Measurements from ENCODE around the gene PIP5K1B.

PIP5K1B gene

GRCh38 chr9:68808338-68808890 is 103.4 kb downstream of the PIP5K1B start:
- no peak overlapping the region for H3K4me3 ChIP-seq (ENCODE audit: low read depth, low read length)
- no peak overlapping the region for H2AFZ ChIP-seq (ENCODE audit: low read length, unreplicated experiment)
- H3K79me2 ChIP-seq (ENCODE audit: control insufficient read depth, insufficient read depth, low read length, unreplicated experiment), result no peaks in the 10 kb centered on the region
- peaks cover 47% of the 10 kb centered on the region for H3K27me3 ChIP-seq (ENCODE audit: insufficient read depth, low read length)
- no peak overlapping the region for H3K27ac ChIP-seq (ENCODE audit: low read depth, low read length)
- H3K36me3 ChIP-seq (ENCODE audit: insufficient read depth, low read length), result no peaks in the 10 kb centered on the region
- H3K4me1 ChIP-seq (ENCODE audit: control insufficient read depth, insufficient read depth, low read length, unreplicated experiment), result no peaks in the 10 kb centered on the region

GRCh38 chr9:68817079-68817875 is 112.2 kb downstream of the PIP5K1B start:
- no peak overlapping the region for H3K4me3 ChIP-seq (ENCODE audit: low read depth, low read length)
- no peak overlapping the region for H3K27ac ChIP-seq (ENCODE audit: low read depth, low read length)
- H3K36me3 ChIP-seq (ENCODE audit: insufficient read depth, low read length), result no peaks in the 10 kb centered on the region
- no peaks in the 10 kb centered on the region for H3K79me2 ChIP-seq (ENCODE audit: control insufficient read depth, insufficient read depth, low read length, unreplicated experiment)
- peaks cover 21% of the 10 kb centered on the region for H3K27me3 ChIP-seq (ENCODE audit: insufficient read depth, low read length)
- H2AFZ ChIP-seq (ENCODE audit: low read length, unreplicated experiment), result no peak overlapping the region
- H3K4me1 ChIP-seq (ENCODE audit: control insufficient read depth, insufficient read depth, low read length, unreplicated experiment), result no peaks in the 10 kb centered on the region

DNA sequence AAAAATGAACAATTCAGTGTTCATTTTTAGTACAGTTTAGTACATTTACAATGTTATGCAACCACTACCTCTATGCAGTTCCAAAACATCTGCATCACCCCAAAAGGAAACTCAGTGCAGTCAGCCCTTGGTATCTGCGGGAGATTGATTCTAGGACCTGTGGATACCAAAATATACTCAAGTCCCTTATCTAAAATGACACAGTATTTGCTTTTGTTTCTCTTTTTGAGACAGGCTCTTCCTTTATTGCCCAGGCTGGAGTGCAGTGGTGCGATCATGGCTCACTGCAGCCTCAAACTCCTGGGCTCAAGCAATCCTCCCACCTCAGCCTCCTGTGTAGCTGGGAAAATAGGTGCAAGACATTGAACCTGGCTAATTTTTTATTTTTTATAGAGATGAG is 114.0 kb downstream of the PIP5K1B start:
- no peak overlapping the region for H2AFZ ChIP-seq (ENCODE audit: low read length, unreplicated experiment)
- no peak overlapping the region for H3K4me3 ChIP-seq (ENCODE audit: low read depth, low read length)
- no peaks in the 10 kb centered on the region for H3K4me1 ChIP-seq (ENCODE audit: control insufficient read depth, insufficient read depth, low read length, unreplicated experiment)
- H3K27me3 ChIP-seq (ENCODE audit: insufficient read depth, low read length), result peaks cover 33% of the 10 kb centered on the region
- no peak overlapping the region for H3K27ac ChIP-seq (ENCODE audit: low read depth, low read length)
- no peaks in the 10 kb centered on the region for H3K79me2 ChIP-seq (ENCODE audit: control insufficient read depth, insufficient read depth, low read length, unreplicated experiment)
- H3K36me3 ChIP-seq (ENCODE audit: insufficient read depth, low read length), result no peaks in the 10 kb centered on the region

- no peaks in the 10 kb centered on the region for H3K4me1 ChIP-seq (ENCODE audit: control insufficient read depth, insufficient read depth, low read length, unreplicated experiment)
- no peaks in the 10 kb centered on the region for H3K36me3 ChIP-seq (ENCODE audit: insufficient read depth, low read length)
- no peak overlapping the region for H3K27ac ChIP-seq (ENCODE audit: low read depth, low read length)
- no peak overlapping the region for H3K4me3 ChIP-seq (ENCODE audit: low read depth, low read length)
- H3K79me2 ChIP-seq (ENCODE audit: control insufficient read depth, insufficient read depth, low read length, unreplicated experiment), result no peaks in the 10 kb centered on the region
- H3K27me3 ChIP-seq (ENCODE audit: insufficient read depth, low read length), result peaks cover 54% of the 10 kb centered on the region
- no peak overlapping the region for H2AFZ ChIP-seq (ENCODE audit: low read length, unreplicated experiment)
Observed at GRCh38 chr9:68821911-68822310, 116.9 kb downstream of the PIP5K1B start.

GRCh38 chr9:68822596-68823165 is 117.6 kb downstream of the PIP5K1B start:
- no peaks in the 10 kb centered on the region for H3K79me2 ChIP-seq (ENCODE audit: control insufficient read depth, insufficient read depth, low read length, unreplicated experiment)
- no peaks in the 10 kb centered on the region for H3K36me3 ChIP-seq (ENCODE audit: insufficient read depth, low read length)
- no peak overlapping the region for H3K27ac ChIP-seq (ENCODE audit: low read depth, low read length)
- peaks cover 58% of the 10 kb centered on the region for H3K27me3 ChIP-seq (ENCODE audit: insufficient read depth, low read length)
- no peak overlapping the region for H3K4me3 ChIP-seq (ENCODE audit: low read depth, low read length)
- H3K4me1 ChIP-seq (ENCODE audit: control insufficient read depth, insufficient read depth, low read length, unreplicated experiment), result no peaks in the 10 kb centered on the region
- H2AFZ ChIP-seq (ENCODE audit: low read length, unreplicated experiment), result no peak overlapping the region

- Histone ChIP-seq H3K27ac (ENCODE audit: low read depth, low read length) (no peak overlapping the region), H3K79me2 (ENCODE audit: control insufficient read depth, insufficient read depth, low read length, unreplicated experiment) (no peaks in the 10 kb centered on the region), H3K4me1 (ENCODE audit: control insufficient read depth, insufficient read depth, low read length, unreplicated experiment) (no peaks in the 10 kb centered on the region), H3K27me3 (ENCODE audit: insufficient read depth, low read length) (peaks cover 54% of the 10 kb centered on the region), H3K36me3 (ENCODE audit: insufficient read depth, low read length) (no peaks in the 10 kb centered on the region), H3K4me3 (ENCODE audit: low read depth, low read length) (no peak overlapping the region), H2AFZ (ENCODE audit: low read length, unreplicated experiment) (no peak overlapping the region)
Observed at GRCh38 chr9:68825762-68826472, 120.9 kb downstream of the PIP5K1B start.

DNA sequence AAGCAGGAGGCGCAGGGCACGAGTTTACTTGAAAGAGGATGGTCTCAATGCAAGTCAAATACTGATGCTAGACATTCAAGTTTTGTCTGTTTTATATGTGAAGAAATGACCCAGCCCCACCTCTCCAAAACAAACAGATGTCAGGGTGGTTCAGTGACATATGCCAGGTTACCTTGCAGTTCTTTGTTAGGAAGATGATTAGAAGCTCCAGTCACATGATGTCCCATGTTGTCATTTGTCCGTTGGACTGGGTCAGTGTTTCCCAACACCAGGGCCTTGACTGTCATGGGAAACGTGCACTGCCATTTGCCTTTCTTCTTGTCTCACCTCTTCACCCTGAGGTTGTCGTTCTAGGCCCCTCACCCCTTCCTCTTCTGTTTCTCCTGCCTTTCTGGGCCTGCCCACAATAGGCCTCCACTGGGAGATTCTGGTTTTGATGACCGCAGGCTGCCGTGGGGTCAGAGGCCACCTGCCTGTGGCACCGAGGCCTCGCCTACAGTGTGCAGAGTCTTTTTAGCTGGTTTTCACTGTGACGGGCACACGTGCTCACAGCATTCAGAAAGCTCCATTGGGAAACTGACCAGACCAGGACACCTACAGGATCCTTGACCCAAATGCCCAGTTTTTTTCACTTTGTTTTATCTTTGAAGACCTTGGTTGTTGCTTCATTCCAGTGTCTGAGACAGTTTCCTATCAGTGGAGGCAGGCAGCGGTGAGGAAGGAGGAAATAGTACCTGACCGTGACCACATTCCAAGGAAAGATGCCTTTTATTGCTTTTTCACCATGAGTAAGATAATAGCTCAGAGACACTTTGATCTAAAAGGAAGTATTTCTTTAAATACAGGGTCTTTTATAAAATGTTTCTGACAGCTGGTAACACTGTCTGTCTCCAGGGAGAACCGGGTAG is 123.1 kb downstream of the PIP5K1B start:
- Histone ChIP-seq H2AFZ (ENCODE audit: low read length, unreplicated experiment) (no peak overlapping the region), H3K36me3 (ENCODE audit: insufficient read depth, low read length) (no peaks in the 10 kb centered on the region), H3K4me1 (ENCODE audit: control insufficient read depth, insufficient read depth, low read length, unreplicated experiment) (no peaks in the 10 kb centered on the region), H3K27me3 (ENCODE audit: insufficient read depth, low read length) (peaks cover 52% of the 10 kb centered on the region), H3K79me2 (ENCODE audit: control insufficient read depth, insufficient read depth, low read length, unreplicated experiment) (no peaks in the 10 kb centered on the region), H3K4me3 (ENCODE audit: low read depth, low read length) (no peak overlapping the region), H3K27ac (ENCODE audit: low read depth, low read length) (no peak overlapping the region)

DNA sequence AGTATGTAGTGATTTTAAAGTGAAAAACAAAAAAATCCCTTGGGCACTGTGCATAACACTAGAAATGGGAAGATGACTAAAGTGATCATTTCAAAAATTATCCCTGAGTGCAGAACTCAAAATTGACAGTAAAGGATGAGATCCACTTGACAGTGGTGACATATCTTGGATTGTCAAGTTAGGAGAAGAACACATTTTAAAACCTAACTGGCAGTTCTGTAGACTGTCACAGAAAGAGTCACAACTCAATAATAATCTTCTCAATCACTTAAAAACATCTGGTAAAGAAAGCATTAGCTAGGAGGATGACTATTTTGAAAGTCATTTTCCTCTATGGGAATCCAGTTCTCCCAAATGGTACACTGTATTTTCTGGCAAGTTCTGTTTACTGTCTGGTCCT is 127.1 kb downstream of the PIP5K1B start:
- no peak overlapping the region for H2AFZ ChIP-seq (ENCODE audit: low read length, unreplicated experiment)
- H3K4me3 ChIP-seq (ENCODE audit: low read depth, low read length), result no peak overlapping the region
- H3K36me3 ChIP-seq (ENCODE audit: insufficient read depth, low read length), result no peaks in the 10 kb centered on the region

DNA sequence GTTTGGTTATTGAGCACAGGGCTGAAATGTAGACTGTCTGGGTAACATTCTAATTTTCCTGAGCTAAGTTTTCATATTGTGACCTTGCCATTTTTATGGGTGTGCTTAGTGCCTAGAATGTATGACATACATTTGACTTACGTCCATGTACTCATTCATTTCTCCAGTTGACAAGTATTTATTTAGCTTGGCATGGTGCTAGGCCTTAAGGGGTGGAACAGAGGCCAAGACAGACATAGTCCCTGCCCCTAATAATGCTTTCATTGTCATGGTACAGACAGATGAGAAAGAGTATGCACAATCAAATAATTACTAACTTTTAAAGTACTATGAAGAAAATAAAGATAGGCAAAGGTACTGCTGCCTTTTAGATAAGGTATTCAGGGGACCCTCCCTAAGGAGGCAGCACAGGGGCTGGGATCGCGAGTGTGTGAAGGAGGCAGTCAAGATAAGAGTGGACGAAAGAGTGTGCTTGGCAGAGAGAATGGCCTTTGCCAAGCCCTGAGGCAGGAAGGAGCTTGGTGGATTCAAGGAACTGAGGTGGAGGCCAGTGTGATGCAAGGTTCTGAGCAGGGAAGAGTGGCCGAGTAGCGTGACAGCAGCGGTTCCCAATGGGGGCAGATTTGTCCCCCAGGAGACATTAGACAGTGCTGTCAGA is 128.0 kb downstream of the PIP5K1B start:
- H3K79me2 ChIP-seq (ENCODE audit: control insufficient read depth, insufficient read depth, low read length, unreplicated experiment), result no peaks in the 10 kb centered on the region
- no peak overlapping the region for H2AFZ ChIP-seq (ENCODE audit: low read length, unreplicated experiment)
- peaks cover 20% of the 10 kb centered on the region; the same call in 1 of the 2 replicates for H3K27me3 ChIP-seq (ENCODE audit: insufficient read depth, low read length)
- no peak overlapping the region for H3K4me3 ChIP-seq (ENCODE audit: low read depth, low read length)
- H3K4me1 ChIP-seq (ENCODE audit: control insufficient read depth, insufficient read depth, low read length, unreplicated experiment), result no peaks in the 10 kb centered on the region
- H3K27ac ChIP-seq (ENCODE audit: low read depth, low read length), result no peak overlapping the region
- no peaks in the 10 kb centered on the region for H3K36me3 ChIP-seq (ENCODE audit: insufficient read depth, low read length)

More for the DNA sequence above, 127.1 kb downstream of the PIP5K1B start:
- Histone ChIP-seq H3K79me2 (ENCODE audit: control insufficient read depth, insufficient read depth, low read length, unreplicated experiment) (no peaks in the 10 kb centered on the region), H3K27ac (ENCODE audit: low read depth, low read length) (no peak overlapping the region), H3K27me3 (ENCODE audit: insufficient read depth, low read length) (peaks cover 27% of the 10 kb centered on the region; the same call in 1 of the 2 replicates), H3K4me1 (ENCODE audit: control insufficient read depth, insufficient read depth, low read length, unreplicated experiment) (no peaks in the 10 kb centered on the region)

Data from ACC112 (cell line).